K562 (cell line): ENCODE data around the gene FITM1. TPM values are rescaled to one million over a fixed set of nuclear protein-coding genes. Genes with fewer than 3 reads are reported as not detected.

ENCODE experiments used
- C11orf30 ChIP-seq: fragments of 450-650 bp; IDR thresholded peaks from 2 replicates; pipeline ENCODE4 v1.6.1; 2016; ENCODE audit warnings: low read depth, mild to moderate bottlenecking
- CBFA2T2 ChIP-seq: fragments of 450-650 bp; conservative IDR thresholded peaks from 2 replicates; pipeline ENCODE4 v1.6.1; 2017; ENCODE audit warnings: mild to moderate bottlenecking
- CREB1 ChIP-seq, 2 experiments: sonication (generic) in 1 of 2; formaldehyde crosslinking in 1 of 2; IDR thresholded peaks; 2 replicates each; pipeline versions ENCODE4 v1.6.1 to v1.8.0; 2012 to 2022; ENCODE audit warnings: inconsistent platforms in 1 of 2, mild to moderate bottlenecking in 1 of 2, missing genetic modification reagents in 1 of 2, moderate library complexity in 1 of 2
- HNRNPLL ChIP-seq: fragments of 200-400 bp; formaldehyde crosslinking; IDR thresholded peaks from 2 replicates; pipeline ENCODE4 v1.6.1; 2017; ENCODE audit warnings: low read length, low read depth, mild to moderate bottlenecking; ENCODE audit not compliant: poor library complexity, severe bottlenecking
- HOXB6 ChIP-seq: fragments of 250-450 bp; sonication (Bioruptor Pico); IDR thresholded peaks from 2 replicates; pipeline ENCODE4 v1.5.1; 2022; ENCODE audit warnings: mild to moderate bottlenecking, borderline replicate concordance
- NFYB ChIP-seq: IDR thresholded peaks from 2 replicates; pipeline ENCODE4 v1.6.1; 2011; ENCODE audit warnings: mild to moderate bottlenecking, moderate library complexity; ENCODE audit not compliant: insufficient read length; ENCODE audit errors: extremely low read depth
- NR2C2 ChIP-seq, 2 experiments: fragments of 200-800 bp in 1 of 2; sonication (Bioruptor generic) in 1 of 2; sonication (generic) in 1 of 2; formaldehyde crosslinking in 1 of 2; IDR thresholded peaks; 2 replicates each; pipeline versions ENCODE4 v1.6.1 to v1.8.0; 2016 to 2022; ENCODE audit warnings: mild to moderate bottlenecking in 1 of 2, missing compliant biosample characterization in 1 of 2, missing genetic modification characterization in 1 of 2, missing genetic modification reagents in 1 of 2
- PHF8 ChIP-seq: fragments of 200-600 bp; sonication (generic); IDR thresholded peaks from 2 replicates; pipeline ENCODE4 v1.6.1; 2012; ENCODE audit warnings: mixed run types, mild to moderate bottlenecking, inconsistent platforms, low read length, moderate library complexity, borderline replicate concordance
- POLR2A ChIP-seq: fragments of 450-650 bp; conservative IDR thresholded peaks from 2 replicates; pipeline ENCODE4 v1.6.1; 2016
- RBBP5 ChIP-seq: fragments of 200-600 bp; sonication (generic); IDR thresholded peaks from 2 replicates; pipeline ENCODE4 v1.6.1; 2012; ENCODE audit warnings: borderline replicate concordance, mild to moderate bottlenecking, low read length, control low read depth, inconsistent platforms; ENCODE audit not compliant: insufficient read depth, poor library complexity, severe bottlenecking
- RBFOX2 ChIP-seq: fragments of 200-400 bp; formaldehyde crosslinking; IDR thresholded peaks from 2 replicates; pipeline ENCODE4 v1.6.1; 2017; ENCODE audit warnings: low read depth, mild to moderate bottlenecking, low read length, moderate library complexity
- RHOXF2B ChIP-seq: fragments of 250-450 bp; sonication (Bioruptor Pico); conservative IDR thresholded peaks from 2 replicates; pipeline ENCODE4 v1.5.1; 2021
- SAP30 ChIP-seq: fragments of 200-600 bp; sonication (generic); IDR thresholded peaks from 2 replicates; pipeline ENCODE4 v1.6.1; 2012; ENCODE audit warnings: borderline replicate concordance, low read depth, mild to moderate bottlenecking, moderate library complexity, low read length, control low read depth, inconsistent platforms; ENCODE audit not compliant: insufficient read depth, poor library complexity, severe bottlenecking
- ZFX ChIP-seq: sonication (generic); formaldehyde crosslinking; IDR thresholded peaks from 2 replicates; pipeline ENCODE4 v1.8.0; 2022; ENCODE audit warnings: mild to moderate bottlenecking, missing genetic modification reagents, moderate library complexity
- ZNF165 ChIP-seq: fragments of 250-450 bp; sonication (Bioruptor Pico); IDR thresholded peaks from 2 replicates; pipeline ENCODE4 v1.4.0; 2020; ENCODE audit warnings: borderline replicate concordance
- ZNF217 ChIP-seq: sonication (generic); formaldehyde crosslinking; IDR thresholded peaks from 2 replicates; pipeline ENCODE4 v1.8.0; 2022; ENCODE audit warnings: mild to moderate bottlenecking, missing genetic modification reagents
- polyA plus RNA-seq, 8 experiments: library from polyadenylated mRNA; depleted of rRNA in 4 of 8; stranded (reverse) in 5 of 8; unstranded in 3 of 8; fragments of >200 nt; fragmentation: Nextera tagmentation in 2 of 8; fragmentation: Illumina TruSeq in 1 of 8; extraction: Ambion mirVana in 2 of 8; extraction: Trizol in 1 of 8; gene quantifications; 2 replicates each; pipeline versions ENCODE4 v1.2.1 to v1.2.3, GENCODE V29; 2011 to 2014; ENCODE audit warnings: inconsistent platforms in 1 of 8, missing spikeins in 1 of 8
- total RNA-seq, 7 experiments: library from RNA; depleted of rRNA in 6 of 7; stranded (reverse); fragments of >200 nt in 6 of 7; fragmentation: Illumina TruSeq in 2 of 7; extraction: Trizol in 2 of 7; gene quantifications; 2 replicates each; pipeline versions ENCODE4 v1.2.1 to v1.2.3, GENCODE V29; 2011 to 2021; ENCODE audit warnings: low replicate concordance in 1 of 7
- TF ChIP-seq, protein P1 (sequence below): fragments of 250-450 bp; sonication (Bioruptor Pico); IDR thresholded peaks from 2 replicates; pipeline ENCODE4 v1.8.0; 2021; ENCODE audit warnings: moderate library complexity, mild to moderate bottlenecking, inconsistent platforms
- TF ChIP-seq, protein P2 (sequence below): fragments of 250-450 bp; sonication (Bioruptor Pico); IDR thresholded peaks from 2 replicates; pipeline ENCODE4 v1.5.0; 2022; ENCODE audit warnings: mild to moderate bottlenecking
- TF ChIP-seq, protein P3 (sequence below): fragments of 450-650 bp; IDR thresholded peaks from 2 replicates; pipeline ENCODE4 v1.6.1; 2016
- TF ChIP-seq, protein P4 (sequence below): sonication (generic); formaldehyde crosslinking; IDR thresholded peaks from 2 replicates; pipeline ENCODE4 v1.8.0; 2022; ENCODE audit warnings: missing genetic modification reagents, mild to moderate bottlenecking, borderline replicate concordance
- TF ChIP-seq, protein P5 (sequence below): sonication (generic); formaldehyde crosslinking; IDR thresholded peaks from 2 replicates; pipeline ENCODE4 v1.8.0; 2022; ENCODE audit warnings: missing genetic modification reagents, mild to moderate bottlenecking, moderate library complexity, borderline replicate concordance

FITM1 gene
- total and polyA plus RNA-seq, 9 of the 15 experiments (the other 6 are each of a cell fraction or from before 2014, with no cell fraction given): 0.09 to 0.20 TPM; not detected in 7

DNA sequence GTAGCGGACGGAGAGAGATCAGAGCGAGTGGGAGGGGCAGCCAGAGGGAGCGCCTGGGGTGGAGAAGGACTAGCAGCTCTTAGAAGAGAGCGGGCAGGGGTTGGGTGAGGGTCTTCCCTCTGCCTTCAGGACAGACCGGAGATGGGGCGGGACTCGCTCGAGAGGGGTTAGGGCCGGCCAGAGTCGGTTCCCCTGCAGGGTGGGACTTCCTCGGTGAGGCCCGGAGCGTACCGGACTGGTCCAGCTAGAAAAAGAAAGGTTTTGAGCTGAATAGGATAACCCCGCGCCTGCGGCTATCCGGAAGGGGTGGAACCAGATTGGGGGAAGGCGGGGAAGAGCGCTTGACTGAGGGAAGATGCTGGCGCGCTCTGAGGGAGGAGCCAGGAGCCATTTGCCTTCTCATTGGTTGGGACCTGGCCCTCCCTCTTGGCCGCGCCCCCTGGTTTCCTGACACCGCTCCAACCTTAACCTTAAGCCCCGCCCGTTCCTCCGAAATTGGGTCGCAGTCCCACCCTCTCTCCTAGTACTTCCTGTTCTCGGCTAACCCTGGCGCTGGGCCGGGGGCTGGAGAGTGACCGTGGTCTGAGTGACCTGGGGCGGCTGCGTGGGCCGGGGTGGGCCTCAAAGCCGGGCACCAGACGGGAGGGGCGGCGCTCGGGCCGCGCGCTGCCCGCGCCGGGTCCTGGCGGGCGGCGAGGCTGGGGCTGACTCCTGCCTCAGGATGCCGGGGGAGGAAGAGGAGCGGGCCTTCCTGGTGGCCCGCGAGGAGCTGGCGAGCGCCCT is 16.7 kb downstream of the FITM1 start, which contains the start of gene RNF31 (continued):
- TF ChIP-seq CREB1 (IDR thresholded peaks at IDR 0.05) (0 out of 2 replicates have a peak, but pooled peaks have one; percentile 10), CREB1 (CRISPR knock-in tag; IDR thresholded peaks at IDR 0.05) (0 out of 2 replicates have a peak, but pooled peaks have one; percentile 10), RHOXF2B (no peak), NFYB (peak; percentile 67), ZNF165 (CRISPR knock-in tag) (no peak), PHF8 (peak; percentile 60; the same call in 1 of the 2 replicates), ZNF217 (CRISPR knock-in tag) (no peak), HOXB6 (CRISPR knock-in tag) (no peak), RBFOX2 (peak; percentile 75), ZFX (CRISPR knock-in tag) (no peak), C11orf30 (no peak), CBFA2T2 (no peak), POLR2A (peak; percentile 55; the same call in 1 of the 2 replicates), RBBP5 (peak; percentile 40), NR2C2 (CRISPR knock-in tag; IDR thresholded peaks at IDR 0.05) (no peak), NR2C2 (tag; IDR thresholded peaks at IDR 0.05) (peak; percentile 92), SAP30 (peak; percentile 7), HNRNPLL (peak; percentile 78)
- TF ChIP-seq, protein P1, sequence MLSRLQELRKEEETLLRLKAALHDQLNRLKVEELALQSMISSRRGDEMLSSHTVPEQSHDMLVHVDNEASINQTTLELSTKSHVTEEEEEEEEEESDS (CRISPR knock-in tag): no peak
- TF ChIP-seq, protein P2, sequence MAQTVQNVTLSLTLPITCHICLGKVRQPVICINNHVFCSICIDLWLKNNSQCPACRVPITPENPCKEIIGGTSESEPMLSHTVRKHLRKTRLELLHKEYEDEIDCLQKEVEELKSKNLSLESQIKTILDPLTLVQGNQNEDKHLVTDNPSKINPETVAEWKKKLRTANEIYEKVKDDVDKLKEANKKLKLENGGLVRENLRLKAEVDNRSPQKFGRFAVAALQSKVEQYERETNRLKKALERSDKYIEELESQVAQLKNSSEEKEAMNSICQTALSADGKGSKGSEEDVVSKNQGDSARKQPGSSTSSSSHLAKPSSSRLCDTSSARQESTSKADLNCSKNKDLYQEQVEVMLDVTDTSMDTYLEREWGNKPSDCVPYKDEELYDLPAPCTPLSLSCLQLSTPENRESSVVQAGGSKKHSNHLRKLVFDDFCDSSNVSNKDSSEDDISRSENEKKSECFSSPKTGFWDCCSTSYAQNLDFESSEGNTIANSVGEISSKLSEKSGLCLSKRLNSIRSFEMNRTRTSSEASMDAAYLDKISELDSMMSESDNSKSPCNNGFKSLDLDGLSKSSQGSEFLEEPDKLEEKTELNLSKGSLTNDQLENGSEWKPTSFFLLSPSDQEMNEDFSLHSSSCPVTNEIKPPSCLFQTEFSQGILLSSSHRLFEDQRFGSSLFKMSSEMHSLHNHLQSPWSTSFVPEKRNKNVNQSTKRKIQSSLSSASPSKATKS (CRISPR knock-in tag): no peak
- TF ChIP-seq, protein P3, sequence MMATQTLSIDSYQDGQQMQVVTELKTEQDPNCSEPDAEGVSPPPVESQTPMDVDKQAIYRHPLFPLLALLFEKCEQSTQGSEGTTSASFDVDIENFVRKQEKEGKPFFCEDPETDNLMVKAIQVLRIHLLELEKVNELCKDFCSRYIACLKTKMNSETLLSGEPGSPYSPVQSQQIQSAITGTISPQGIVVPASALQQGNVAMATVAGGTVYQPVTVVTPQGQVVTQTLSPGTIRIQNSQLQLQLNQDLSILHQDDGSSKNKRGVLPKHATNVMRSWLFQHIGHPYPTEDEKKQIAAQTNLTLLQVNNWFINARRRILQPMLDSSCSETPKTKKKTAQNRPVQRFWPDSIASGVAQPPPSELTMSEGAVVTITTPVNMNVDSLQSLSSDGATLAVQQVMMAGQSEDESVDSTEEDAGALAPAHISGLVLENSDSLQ: peak; percentile 23; the same call in 1 of the 2 replicates
- TF ChIP-seq, protein P4, sequence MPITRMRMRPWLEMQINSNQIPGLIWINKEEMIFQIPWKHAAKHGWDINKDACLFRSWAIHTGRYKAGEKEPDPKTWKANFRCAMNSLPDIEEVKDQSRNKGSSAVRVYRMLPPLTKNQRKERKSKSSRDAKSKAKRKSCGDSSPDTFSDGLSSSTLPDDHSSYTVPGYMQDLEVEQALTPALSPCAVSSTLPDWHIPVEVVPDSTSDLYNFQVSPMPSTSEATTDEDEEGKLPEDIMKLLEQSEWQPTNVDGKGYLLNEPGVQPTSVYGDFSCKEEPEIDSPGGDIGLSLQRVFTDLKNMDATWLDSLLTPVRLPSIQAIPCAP (CRISPR knock-in tag): no peak
- TF ChIP-seq, protein P5, sequence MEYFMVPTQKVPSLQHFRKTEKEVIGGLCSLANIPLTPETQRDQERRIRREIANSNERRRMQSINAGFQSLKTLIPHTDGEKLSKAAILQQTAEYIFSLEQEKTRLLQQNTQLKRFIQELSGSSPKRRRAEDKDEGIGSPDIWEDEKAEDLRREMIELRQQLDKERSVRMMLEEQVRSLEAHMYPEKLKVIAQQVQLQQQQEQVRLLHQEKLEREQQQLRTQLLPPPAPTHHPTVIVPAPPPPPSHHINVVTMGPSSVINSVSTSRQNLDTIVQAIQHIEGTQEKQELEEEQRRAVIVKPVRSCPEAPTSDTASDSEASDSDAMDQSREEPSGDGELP: no peak; the same call in 1 of the 2 replicates
